HCT116 (cell line): ENCODE measurements around the gene CD9. TPM values are rescaled to one million over a fixed set of nuclear protein-coding genes. Genes with fewer than 3 reads are reported as not detected.

ENCODE experiments used
- ATAC-seq: fragments of 200-7000 bp; cut with Tn5 transposase; 2 replicates; pipeline ENCODE4 v1.9.1; 2020; ENCODE audit warnings: mild to moderate bottlenecking, moderate library complexity
- BruUV-seq: library from RNA; stranded (reverse); fragments of 400-500 nt; replicated peaks from 2 replicates; lab custom pipeline; 2021; lab: Mats Ljungman, UMichigan
- CTCF ChIA-PET: fragments of 300-600 bp; sonication (Branson Sonifier 250); formaldehyde crosslinking; loops from one replicate; lab custom pipeline; 2021; ENCODE audit warnings: antibody characterized with exemption; lab: Charles Lee
- POLR2A ChIA-PET: fragments of 300-600, 350-600 bp; sonication (Branson Sonifier 250); formaldehyde crosslinking; loops from one replicate; lab custom pipeline; 2021; ENCODE audit warnings: antibody characterized with exemption; lab: Charles Lee
- RAD21 ChIA-PET, 2 experiments: fragments of 300-600 bp; sonication (Branson Sonifier 250); formaldehyde crosslinking; loops; one replicate each; lab custom pipeline; 2023; ENCODE audit warnings: low total read pairs in 2 of 2; ENCODE audit not compliant: uncharacterized antibody in 2 of 2, unreplicated experiment in 2 of 2, low non-redundant PET in 1 of 2; lab: Charles Lee
- DNase-seq: peaks from one replicate; pipeline ENCODE4 v3.0.0-alpha.2; 2010; ENCODE audit warnings: low read depth, low spot score
- H2AFZ ChIP-seq: fragments of 200-600 bp; shearing (Covaris generic), sonication (generic); 2 replicates; pipeline ENCODE4 v1.6.1; 2017; ENCODE audit warnings: low read depth, mixed run types, mixed read lengths, antibody characterized with exemption, low read length; ENCODE audit not compliant: poor library complexity, severe bottlenecking
- H3K27ac ChIP-seq: 2 replicates; pipeline ENCODE4 v1.5.1; 2012; ENCODE audit warnings: low read depth, low read length
- H3K27me3 ChIP-seq: fragments of 200-600 bp; sonication (generic); 2 replicates; pipeline ENCODE4 v1.6.1; 2016; ENCODE audit warnings: mixed run types, low read length, mixed read lengths; ENCODE audit not compliant: insufficient read depth
- H3K36me3 ChIP-seq, 2 experiments: fragments of 200-500 bp in 1 of 2; fragments of 200-600 bp in 1 of 2; sonication (Bioruptor generic) in 1 of 2; sonication (generic) in 1 of 2; 2 replicates each; pipeline versions ENCODE4 v1.5.1 to v1.6.1; 2014 to 2016; ENCODE audit warnings: low read length in 2 of 2, inconsistent platforms in 1 of 2, mixed read lengths in 1 of 2, mixed run types in 1 of 2; ENCODE audit not compliant: insufficient read depth in 2 of 2, control insufficient read depth in 1 of 2
- H3K4me1 ChIP-seq, 2 experiments: fragments of 200-600 bp in 1 of 2; sonication (generic) in 1 of 2; 2 replicates each; pipeline versions ENCODE4 v1.5.1 to v1.6.1; 2012 to 2017; ENCODE audit warnings: low read length in 2 of 2, inconsistent platforms in 1 of 2, mild to moderate bottlenecking in 1 of 2, mixed read lengths in 1 of 2, mixed run types in 1 of 2, moderate library complexity in 1 of 2; ENCODE audit not compliant: insufficient read depth in 2 of 2, control insufficient read depth in 1 of 2
- H3K4me2 ChIP-seq: fragments of 200-600 bp; sonication (generic); 2 replicates; pipeline ENCODE4 v1.6.1; 2017; ENCODE audit warnings: mixed run types, low read length, mixed read lengths
- H3K4me3 ChIP-seq, 2 experiments: fragments of 200-600 bp in 1 of 2; sonication (generic) in 1 of 2; replicated peaks in 1 of 2; 2 replicates each; pipeline ENCODE4 v1.5.1; 2011 to 2016; ENCODE audit warnings: low read length in 2 of 2, control low read depth in 1 of 2, low read depth in 1 of 2, mild to moderate bottlenecking in 1 of 2, mixed read lengths in 1 of 2, mixed run types in 1 of 2
- H3K79me2 ChIP-seq: fragments of 200-600 bp; sonication (generic); 2 replicates; pipeline ENCODE4 v1.6.1; 2017; ENCODE audit warnings: mild to moderate bottlenecking, mixed run types, low read length, moderate library complexity, mixed read lengths; ENCODE audit not compliant: insufficient read depth
- H3K9ac ChIP-seq: fragments of 200-600 bp; sonication (generic); 2 replicates; pipeline ENCODE4 v1.6.1; 2016; ENCODE audit warnings: low read length, mixed read lengths
- H3K9me2 ChIP-seq: fragments of 200-600 bp; sonication (generic), shearing (Covaris generic); 2 replicates; pipeline ENCODE4 v1.6.1; 2017; ENCODE audit warnings: mixed run types, mild to moderate bottlenecking, moderate library complexity; ENCODE audit not compliant: insufficient read depth
- H3K9me3 ChIP-seq, 2 experiments: fragments of 200-500 bp in 1 of 2; fragments of 200-600 bp in 1 of 2; sonication (Bioruptor generic) in 1 of 2; sonication (generic) in 1 of 2; 2 replicates each; pipeline ENCODE4 v1.6.1; 2014 to 2017; ENCODE audit warnings: low read length in 2 of 2, mixed read lengths in 2 of 2, inconsistent platforms in 1 of 2, low read depth in 1 of 2, mild to moderate bottlenecking in 1 of 2, mixed run types in 1 of 2, moderate library complexity in 1 of 2; ENCODE audit not compliant: control insufficient read depth in 1 of 2, insufficient read depth in 1 of 2
- H4K20me1 ChIP-seq: fragments of 200-600 bp; sonication (generic), shearing (Covaris generic); 2 replicates; pipeline ENCODE4 v1.6.1; 2017; ENCODE audit warnings: mixed run types, mild to moderate bottlenecking, moderate library complexity; ENCODE audit not compliant: insufficient read depth
- ATF3 ChIP-seq: IDR thresholded peaks from 2 replicates; pipeline ENCODE4 v1.6.1; 2012
- CBX3 ChIP-seq: IDR thresholded peaks from 2 replicates; pipeline ENCODE4 v1.6.1; 2012; ENCODE audit warnings: low read depth
- CEBPB ChIP-seq: IDR thresholded peaks from 2 replicates; pipeline ENCODE4 v1.6.1; 2012; ENCODE audit warnings: low read depth
- CTCF ChIP-seq, 3 experiments: fragments of 200-600 bp in 1 of 3; sonication (generic) in 1 of 3; IDR thresholded peaks in 2 of 3; conservative IDR thresholded peaks in 1 of 3; 2 replicates each; pipeline ENCODE4 v1.5.1; 2012 to 2017; ENCODE audit warnings: low read depth in 2 of 3, low read length in 2 of 3, antibody characterized with exemption in 1 of 3, borderline replicate concordance in 1 of 3, control low read depth in 1 of 3, mild to moderate bottlenecking in 1 of 3, mixed read lengths in 1 of 3, mixed run types in 1 of 3, moderate library complexity in 1 of 3; ENCODE audit not compliant: insufficient read depth in 1 of 3
- ELF1 ChIP-seq: IDR thresholded peaks from 2 replicates; pipeline ENCODE4 v1.6.1; 2012; ENCODE audit warnings: low read depth, borderline replicate concordance
- EZH2 ChIP-seq: fragments of 200-600 bp; sonication (generic); IDR thresholded peaks from 2 replicates; pipeline ENCODE4 v1.6.1; 2017; ENCODE audit warnings: antibody characterized with exemption, mixed run types
- JUND ChIP-seq: IDR thresholded peaks from 2 replicates; pipeline ENCODE4 v1.6.1; 2012
- MAX ChIP-seq: IDR thresholded peaks from 2 replicates; pipeline ENCODE4 v1.6.1; 2012
- POLR2A ChIP-seq: IDR thresholded peaks from 2 replicates; pipeline ENCODE4 v1.7.0; 2011; ENCODE audit warnings: borderline replicate concordance; ENCODE audit not compliant: insufficient read depth, insufficient read length; ENCODE audit errors: extremely low read depth
- POLR2AphosphoS5 ChIP-seq: IDR thresholded peaks from 2 replicates; pipeline ENCODE4 v1.6.1; 2011; ENCODE audit warnings: mild to moderate bottlenecking, low read depth, low read length, moderate library complexity
- REST ChIP-seq: IDR thresholded peaks from 2 replicates; pipeline ENCODE4 v1.6.1; 2012; ENCODE audit warnings: low read depth
- SP1 ChIP-seq: IDR thresholded peaks from 2 replicates; pipeline ENCODE4 v1.6.1; 2012; ENCODE audit warnings: low read depth
- SRF ChIP-seq: IDR thresholded peaks from 2 replicates; pipeline ENCODE4 v1.6.1; 2012; ENCODE audit warnings: low read depth
- TCF7L2 ChIP-seq: IDR thresholded peaks from 2 replicates; pipeline ENCODE4 v1.7.0; 2011; ENCODE audit warnings: borderline replicate concordance, inconsistent platforms; ENCODE audit not compliant: insufficient read depth, insufficient read length; ENCODE audit errors: extremely low read depth
- YY1 ChIP-seq: IDR thresholded peaks from 2 replicates; pipeline ENCODE4 v1.6.1; 2011; ENCODE audit warnings: low read length, low read depth, moderate library complexity, mild to moderate bottlenecking; ENCODE audit not compliant: insufficient replicate concordance; ENCODE audit errors: extremely low read depth
- ZBTB33 ChIP-seq: IDR thresholded peaks from 2 replicates; pipeline ENCODE4 v1.6.1; 2011; ENCODE audit warnings: mild to moderate bottlenecking, low read length, moderate library complexity; ENCODE audit not compliant: insufficient replicate concordance; ENCODE audit errors: extremely low read depth
- ZFX ChIP-seq: fragments of 450-650 bp; IDR thresholded peaks from 2 replicates; pipeline ENCODE4 v1.6.1; 2017
- ZNF274 ChIP-seq: fragments of 200-500 bp; sonication (Bioruptor generic); IDR thresholded peaks from 2 replicates; pipeline ENCODE4 v1.6.1; 2014; ENCODE audit warnings: mild to moderate bottlenecking, low read depth, low read length, inconsistent platforms
- intact Hi-C: fragments of 100-400 bp; cut with micrococcal nuclease; formaldehyde crosslinking; loops from 2 replicates; pipeline ENCODE4 v1.10.0; 2022
- total RNA-seq: library from RNA; stranded (reverse); gene quantifications from one replicate; pipeline ENCODE4 v1.2.1, GENCODE V29; 2021; ENCODE audit not compliant: unreplicated experiment

Gene CD9
- total RNA-seq, 1 experiment from 2014 or later: 182 TPM

- no peaks in the 10 kb centered on the region for H3K27me3 ChIP-seq
- H2AFZ ChIP-seq: no peak overlapping the region
- no peak for ATAC-seq
- no peak overlapping the region for H3K27ac ChIP-seq
- ChIA-PET POLR2A (interaction anchor here (1.0 kb wide), 1 partner anchor 75 kb away, joined by 3 read pairs; no protein-coding TSS in a partner anchor), RAD21 (no interaction called here), CTCF (interaction anchor here (1.2 kb wide), 1 partner anchor 13 kb away, joined by 5 read pairs; no protein-coding TSS in a partner anchor)
- H3K36me3 ChIP-seq: no peaks in the 10 kb centered on the region
- H4K20me1 ChIP-seq: no peaks in the 10 kb centered on the region
- no peak for TF ChIP-seq MAX
- no peak for TF ChIP-seq JUND
- no peak for TF ChIP-seq ZFX
- no peak for TF ChIP-seq ATF3
- TF ChIP-seq POLR2AphosphoS5: no peak
- TF ChIP-seq REST: no peak
- no peak for TF ChIP-seq ELF1
- no peak for TF ChIP-seq CEBPB
- TF ChIP-seq SRF: no peak
- no peak for TF ChIP-seq POLR2A
- no peak for TF ChIP-seq ZNF274
- TF ChIP-seq SP1: no peak
- TF ChIP-seq TCF7L2: no peak
- TF ChIP-seq EZH2: no peak
- no peak for TF ChIP-seq CTCF (IDR thresholded peaks at IDR 0.05 in 2 of 3, conservative IDR thresholded peaks at IDR 0.05 in 1 of 3; ENCODE audit: borderline replicate concordance in 1 of 3, insufficient read depth in 1 of 3, low read depth in 2 of 3, low read length in 2 of 3)
- TF ChIP-seq ZBTB33: no peak
- TF ChIP-seq YY1: no peak
- no peak for TF ChIP-seq CBX3
- H3K4me2 ChIP-seq: peak overlapping the region; percentile 33; the same call in 1 of the 2 replicates
- no peaks in the 10 kb centered on the region for H3K9me2 ChIP-seq
- intact Hi-C loops: no loop called here
- H3K4me3 ChIP-seq: no peak overlapping the region
- H3K9ac ChIP-seq: no peak overlapping the region
- no peaks in the 10 kb centered on the region for H3K79me2 ChIP-seq
- DNase-seq: no peak
- H3K4me1 ChIP-seq: peaks cover 16 to 51% of the 10 kb centered on the region in 2 experiments
- H3K9me3 ChIP-seq: no peaks in the 10 kb centered on the region
- no TSS peak for BruUV-seq
Measured at GRCh38 chr12:6182279-6182898, 17.8 kb upstream of the CD9 start.
